ENCODE results near the gene MZT2B. TPM values are rescaled to one million over a fixed set of nuclear protein-coding genes. Genes with fewer than 3 reads are reported as not detected.
"Not testable (repeated sequence)": the region's sequence is repeated elsewhere in the genome, so short reads cannot be mapped to it uniquely, and the experiment has no call there.

MZT2B gene
- total RNA-seq: 132 TPM
- long read RNA-seq, partial matches to known transcripts: 0 of 1 reads
- long read RNA-seq, other reads (novel, unspliced or antisense): 0 of 1 reads

GRCh38 chr2:130181880-130182682, at the start of gene MZT2B:
Gene MZT2B (plus strand): TSS chr2:130182262. CDS start chr2:130182283, 21 bp downstream.
- peak; percentile 96 for DNase-seq (ENCODE audit: low spot score)

- DNase-seq (ENCODE audit: low spot score): no peak
Observed at GRCh38 chr2:130135692-130136541, 46.1 kb upstream of the MZT2B start.

- DNase-seq (ENCODE audit: low spot score): not testable (repeated sequence)
Observed at GRCh38 chr2:130136546-130136945, 45.5 kb upstream of the MZT2B start.

GRCh38 chr2:130137118-130137517, 44.9 kb upstream of the MZT2B start:
- DNase-seq (ENCODE audit: low spot score): not testable (repeated sequence)

- DNase-seq (ENCODE audit: low spot score): not testable (repeated sequence)
Observed at GRCh38 chr2:130138326-130138725, 43.7 kb upstream of the MZT2B start.

- DNase-seq (ENCODE audit: low spot score): not testable (repeated sequence)
Observed at GRCh38 chr2:130138841-130139251, 43.2 kb upstream of the MZT2B start.

GRCh38 chr2:130139331-130140280, 42.5 kb upstream of the MZT2B start:
- peak; percentile 87 for DNase-seq (ENCODE audit: low spot score)

GRCh38 chr2:130140516-130140915, 41.5 kb upstream of the MZT2B start:
- DNase-seq (ENCODE audit: low spot score): not testable (repeated sequence)

- peak; percentile 35 for DNase-seq (ENCODE audit: low spot score)
Observed at GRCh38 chr2:130141002-130141401, 41.1 kb upstream of the MZT2B start.

GRCh38 chr2:130141645-130142370, 40.3 kb upstream of the MZT2B start:
- DNase-seq (ENCODE audit: low spot score): peak; percentile 57

GRCh38 chr2:130142396-130143265, 39.4 kb upstream of the MZT2B start:
- peak; percentile 69 for DNase-seq (ENCODE audit: low spot score)

GRCh38 chr2:130143266-130144039, 38.6 kb upstream of the MZT2B start:
- DNase-seq (ENCODE audit: low spot score): peak; percentile 51

- peak; percentile 84 for DNase-seq (ENCODE audit: low spot score)
Observed at GRCh38 chr2:130145006-130145414, 37.1 kb upstream of the MZT2B start, which contains the start of gene CCDC74B. Gene CCDC74B (minus strand): TSS chr2:130145112. CDS start chr2:130144996, 116 bp downstream.

GRCh38 chr2:130148515-130148914, 33.5 kb upstream of the MZT2B start:
- not testable (repeated sequence) for DNase-seq (ENCODE audit: low spot score)

- peak; percentile 89 for DNase-seq (ENCODE audit: low spot score)
Observed at GRCh38 chr2:130150181-130151144, 31.6 kb upstream of the MZT2B start.

GRCh38 chr2:130151145-130151512, 30.9 kb upstream of the MZT2B start:
- peak; percentile 37 for DNase-seq (ENCODE audit: low spot score)
